Panc1 (cell line): ENCODE measurements around the gene IFI6.

Experiments used
- CTCF ChIP-seq: fragments of 450-650 bp; IDR thresholded peaks from 2 replicates; pipeline ENCODE4 v1.5.1; 2017; ENCODE audit warnings: mild to moderate bottlenecking
- POLR2AphosphoS5 ChIP-seq: IDR thresholded peaks from 2 replicates; pipeline ENCODE4 v1.6.1; 2012; ENCODE audit warnings: mild to moderate bottlenecking, low read depth, low read length, moderate library complexity
- SIN3A ChIP-seq: IDR thresholded peaks from 2 replicates; pipeline ENCODE4 v1.6.1; 2012; ENCODE audit warnings: low read depth, mild to moderate bottlenecking, low read length, moderate library complexity, borderline replicate concordance; ENCODE audit not compliant: insufficient read depth
- TCF7L2 ChIP-seq: IDR thresholded peaks from 2 replicates; pipeline ENCODE4 v1.6.1; 2011; ENCODE audit warnings: mild to moderate bottlenecking, low read depth, low read length, inconsistent platforms
- TF ChIP-seq, protein P1 (sequence below), 2 experiments: IDR thresholded peaks; 2 replicates each; pipeline ENCODE4 v1.6.1; 2011 to 2012; ENCODE audit warnings: low read depth in 2 of 2, control low read depth in 1 of 2, low read length in 1 of 2, mild to moderate bottlenecking in 1 of 2, moderate library complexity in 1 of 2; ENCODE audit not compliant: insufficient read depth in 1 of 2

GRCh38 chr1:27659497-27660299 is 12.3 kb downstream of the IFI6 start:
- TF ChIP-seq CTCF (no peak), TCF7L2 (no peak), POLR2AphosphoS5 (peak; percentile 47; the same call in 1 of the 2 replicates), SIN3A (no peak)
- TF ChIP-seq, protein P1, sequence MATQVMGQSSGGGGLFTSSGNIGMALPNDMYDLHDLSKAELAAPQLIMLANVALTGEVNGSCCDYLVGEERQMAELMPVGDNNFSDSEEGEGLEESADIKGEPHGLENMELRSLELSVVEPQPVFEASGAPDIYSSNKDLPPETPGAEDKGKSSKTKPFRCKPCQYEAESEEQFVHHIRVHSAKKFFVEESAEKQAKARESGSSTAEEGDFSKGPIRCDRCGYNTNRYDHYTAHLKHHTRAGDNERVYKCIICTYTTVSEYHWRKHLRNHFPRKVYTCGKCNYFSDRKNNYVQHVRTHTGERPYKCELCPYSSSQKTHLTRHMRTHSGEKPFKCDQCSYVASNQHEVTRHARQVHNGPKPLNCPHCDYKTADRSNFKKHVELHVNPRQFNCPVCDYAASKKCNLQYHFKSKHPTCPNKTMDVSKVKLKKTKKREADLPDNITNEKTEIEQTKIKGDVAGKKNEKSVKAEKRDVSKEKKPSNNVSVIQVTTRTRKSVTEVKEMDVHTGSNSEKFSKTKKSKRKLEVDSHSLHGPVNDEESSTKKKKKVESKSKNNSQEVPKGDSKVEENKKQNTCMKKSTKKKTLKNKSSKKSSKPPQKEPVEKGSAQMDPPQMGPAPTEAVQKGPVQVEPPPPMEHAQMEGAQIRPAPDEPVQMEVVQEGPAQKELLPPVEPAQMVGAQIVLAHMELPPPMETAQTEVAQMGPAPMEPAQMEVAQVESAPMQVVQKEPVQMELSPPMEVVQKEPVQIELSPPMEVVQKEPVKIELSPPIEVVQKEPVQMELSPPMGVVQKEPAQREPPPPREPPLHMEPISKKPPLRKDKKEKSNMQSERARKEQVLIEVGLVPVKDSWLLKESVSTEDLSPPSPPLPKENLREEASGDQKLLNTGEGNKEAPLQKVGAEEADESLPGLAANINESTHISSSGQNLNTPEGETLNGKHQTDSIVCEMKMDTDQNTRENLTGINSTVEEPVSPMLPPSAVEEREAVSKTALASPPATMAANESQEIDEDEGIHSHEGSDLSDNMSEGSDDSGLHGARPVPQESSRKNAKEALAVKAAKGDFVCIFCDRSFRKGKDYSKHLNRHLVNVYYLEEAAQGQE (IDR thresholded peaks at IDR 0.05; ENCODE audit: insufficient read depth in 1 of 2, low read depth in 2 of 2, low read length in 1 of 2), result no peak
